IPS-NIHi11 (cell line): ENCODE data around the gene PRKACG.

Experiments
- DNase-seq: peaks from one replicate; pipeline ENCODE4 v3.0.0; 2012; ENCODE audit warnings: mixed read lengths, low spot score

Gene PRKACG

DNA sequence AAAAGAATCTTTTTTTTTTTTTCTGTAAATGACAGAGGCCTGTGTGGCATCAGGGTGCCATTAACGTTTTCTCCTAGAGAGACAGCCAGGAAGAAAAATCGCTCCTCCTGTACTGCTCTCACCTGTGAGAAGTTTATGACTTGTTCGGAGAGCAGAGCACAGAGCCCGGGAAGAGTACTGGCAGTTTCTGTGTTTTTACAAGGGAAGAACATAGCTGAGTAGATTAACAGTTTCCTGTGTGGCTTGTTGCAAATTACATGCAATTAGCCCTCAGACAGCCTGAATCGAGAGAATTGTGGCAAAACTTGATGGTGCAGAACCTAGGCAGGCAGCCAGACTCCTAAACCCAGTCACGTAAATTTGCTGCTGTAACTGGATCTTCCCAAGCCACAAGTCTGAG is 32.1 kb downstream of the PRKACG start:
- DNase-seq = peak; percentile 24

DNA sequence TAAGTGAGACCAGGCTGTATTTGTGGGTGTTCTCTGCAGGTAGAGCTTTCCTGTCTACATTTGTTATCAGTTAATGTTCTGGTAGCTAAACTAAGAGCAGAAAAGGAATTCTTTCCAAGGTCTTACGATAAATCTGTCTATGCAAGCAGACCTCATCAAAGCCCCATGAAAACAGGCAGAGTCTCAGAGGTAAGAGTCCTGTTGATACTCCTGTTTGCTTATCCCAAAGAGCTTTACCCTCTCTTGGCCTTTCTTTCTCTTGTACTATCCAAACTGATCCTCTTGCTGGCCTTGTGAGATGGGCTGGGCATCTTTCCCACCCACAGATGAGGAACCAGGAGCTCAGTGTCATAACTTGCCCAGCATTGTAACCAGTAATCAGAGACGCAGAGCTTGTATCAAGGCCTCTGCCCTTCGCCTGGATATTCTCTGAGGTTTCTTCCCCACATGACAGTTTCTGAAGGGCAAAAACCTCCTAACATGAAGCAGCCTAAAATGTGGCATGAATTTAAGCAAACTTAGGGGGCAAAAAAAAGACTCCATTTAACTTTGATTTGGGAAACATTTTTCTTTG is 33.5 kb downstream of the PRKACG start:
- DNase-seq = no peak

DNA sequence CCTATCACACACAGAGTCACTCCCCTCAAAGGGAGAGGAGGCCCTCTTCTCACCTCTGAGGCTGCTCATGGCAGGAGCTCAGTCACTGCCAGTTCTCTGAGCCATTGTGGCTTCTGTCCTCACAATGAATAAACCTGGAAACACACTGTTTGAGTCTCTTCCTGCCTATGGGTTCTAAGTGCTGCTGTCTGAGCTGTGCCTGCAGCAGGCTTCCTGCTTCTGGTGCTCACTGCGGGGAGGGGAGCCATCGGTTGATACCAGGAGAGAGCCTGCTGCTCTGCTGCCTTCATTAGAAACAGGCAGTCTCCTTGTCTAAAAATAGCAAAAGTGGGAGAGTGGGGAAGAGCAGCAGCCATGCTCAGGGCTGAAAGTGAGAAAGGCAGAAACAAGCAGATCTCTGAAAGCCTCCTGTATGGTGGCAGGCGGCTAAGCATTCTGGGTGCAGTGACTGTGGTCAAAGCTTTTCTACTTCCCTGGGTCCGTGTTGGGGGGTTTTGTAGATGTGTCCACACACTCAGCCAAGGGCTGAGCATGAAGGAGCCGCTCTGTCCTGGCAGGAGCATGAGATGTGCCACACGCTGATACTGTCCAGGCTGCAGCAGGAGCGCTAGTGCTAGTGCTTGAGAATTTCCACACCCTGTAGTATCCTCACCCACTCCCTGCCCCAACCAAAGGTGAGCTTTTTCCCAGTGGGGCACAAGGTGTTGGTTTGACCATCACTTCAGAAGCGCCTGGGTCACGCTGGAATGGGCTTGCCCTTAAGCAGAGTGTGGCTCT is 34.2 kb downstream of the PRKACG start:
- peak; percentile 21 for DNase-seq

DNA sequence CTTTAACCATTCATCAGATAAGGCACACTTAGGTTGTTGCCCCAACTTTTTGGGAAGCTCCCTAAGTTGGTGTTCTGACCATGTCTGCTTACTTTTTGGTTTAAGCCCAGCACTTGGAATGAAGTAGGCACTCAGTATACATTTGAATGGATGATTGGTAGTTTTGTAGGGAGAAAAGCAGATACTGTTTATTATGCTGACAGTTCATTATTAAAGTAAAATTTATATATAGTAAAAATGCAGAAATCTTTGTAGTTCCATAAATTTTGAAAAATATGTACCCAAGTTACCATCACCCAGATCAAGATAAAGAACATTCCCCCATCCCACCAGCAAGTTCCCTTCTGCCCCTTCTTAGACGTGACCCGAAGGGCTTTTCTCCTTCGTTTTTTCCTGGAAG is 35.4 kb downstream of the PRKACG start:
- no peak for DNase-seq

DNA sequence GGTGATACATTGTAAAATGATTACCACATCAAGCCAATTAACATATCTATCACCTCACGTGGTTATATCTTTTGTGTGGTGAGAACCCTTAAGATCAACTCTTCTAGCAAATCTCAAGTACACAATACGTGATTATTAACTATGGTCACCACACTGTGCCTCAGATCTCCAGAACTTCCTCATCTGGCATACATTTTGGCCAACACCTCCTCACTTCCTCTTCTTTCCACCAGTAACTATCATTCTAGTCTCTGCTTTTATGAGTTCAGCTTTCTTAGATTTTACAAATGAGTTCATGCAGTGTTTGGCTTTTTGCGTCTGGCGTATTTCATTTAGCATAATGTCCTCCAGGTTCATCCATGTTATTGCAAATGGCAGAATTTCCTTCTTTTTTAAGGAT is 35.8 kb downstream of the PRKACG start:
- no peak for DNase-seq

DNA sequence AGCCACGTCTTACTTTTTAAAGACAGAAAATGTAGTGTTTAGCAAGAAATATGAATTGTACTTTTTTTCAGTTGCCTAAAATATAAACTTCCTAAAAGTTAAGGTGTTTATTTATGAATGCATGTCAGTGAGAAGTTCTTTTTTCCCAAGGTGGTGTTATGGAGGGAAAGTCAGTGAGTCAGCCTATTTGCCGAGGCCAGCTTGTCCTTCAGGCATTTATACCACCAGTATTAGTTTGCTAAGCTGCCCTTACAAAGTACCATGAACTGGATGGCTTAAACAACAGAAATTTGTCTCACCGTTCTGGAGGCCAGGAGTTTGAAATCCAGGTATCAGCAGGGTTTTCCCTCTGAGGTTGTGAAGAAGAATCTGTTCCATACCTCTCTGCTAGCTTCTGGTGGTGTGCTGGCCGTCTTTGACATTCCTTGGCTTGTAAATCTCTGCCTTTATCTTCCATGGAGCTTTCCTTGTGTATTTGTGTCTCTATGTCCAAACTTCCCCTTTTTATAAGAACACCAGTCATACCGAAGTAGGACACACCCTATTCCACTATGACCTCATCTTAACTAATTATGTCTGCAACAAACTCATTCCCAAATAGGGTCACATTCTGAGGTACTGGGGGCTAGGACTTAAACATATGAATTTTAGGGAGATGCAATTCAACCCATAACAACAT is 38.4 kb downstream of the PRKACG start:
- no peak for DNase-seq

DNA sequence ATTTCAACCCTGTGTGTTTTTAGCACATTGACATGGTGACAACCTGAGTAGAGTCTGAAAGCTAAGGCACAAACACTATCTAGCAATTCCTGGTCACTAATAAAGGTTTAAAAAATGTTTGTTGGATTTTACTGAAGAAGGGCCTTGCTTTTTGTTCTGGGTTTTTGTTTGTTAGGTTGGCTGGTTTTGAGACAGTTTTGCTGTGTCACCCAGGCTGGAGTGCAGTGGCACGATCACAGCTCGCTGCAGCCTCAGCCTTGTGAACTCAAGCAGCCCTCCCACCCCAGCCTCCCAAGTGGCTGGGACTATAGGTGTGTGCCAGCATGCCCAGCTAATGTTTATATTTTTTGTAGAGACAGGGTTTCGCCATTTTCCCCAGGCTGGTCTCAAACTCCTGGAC is 39.0 kb downstream of the PRKACG start:
- no peak for DNase-seq

DNA sequence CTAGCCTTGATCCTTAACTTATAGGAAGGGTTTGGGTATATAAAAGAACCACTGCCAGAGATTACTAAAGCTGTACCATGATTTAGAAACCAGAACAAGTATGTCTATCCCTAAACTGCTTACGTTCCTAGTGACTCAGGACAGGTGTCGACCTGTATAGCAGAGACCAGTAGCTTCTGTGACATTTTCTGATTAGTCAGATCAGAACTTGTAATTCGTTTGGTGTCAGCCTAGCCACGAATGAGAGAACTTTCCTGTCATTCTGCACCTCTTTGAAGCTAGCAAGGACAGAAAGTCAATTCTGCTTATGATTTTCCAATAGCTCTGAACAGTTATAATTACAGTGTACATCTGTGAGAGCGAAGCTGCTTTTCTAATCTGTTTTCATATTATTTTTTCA is 39.5 kb downstream of the PRKACG start:
- DNase-seq = no peak

DNA sequence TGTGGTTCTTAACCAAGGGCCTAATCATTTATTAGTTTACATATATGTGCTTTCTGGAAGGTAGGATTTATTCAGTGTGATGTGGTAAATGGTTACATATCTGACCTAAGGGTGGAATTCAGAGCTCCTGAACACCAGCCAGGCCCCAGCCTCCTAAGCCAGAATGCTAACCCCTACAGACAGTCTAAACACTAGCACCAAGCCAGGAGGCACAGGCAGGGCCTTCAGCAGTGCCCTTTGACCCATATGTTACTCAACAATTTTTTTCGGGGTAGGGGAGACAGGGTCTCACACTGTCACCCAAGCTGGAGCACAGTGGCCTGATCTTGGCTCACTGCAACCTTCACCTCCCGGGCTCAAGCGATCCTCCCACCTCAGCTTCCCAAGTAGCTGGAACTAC is 40.3 kb downstream of the PRKACG start:
- DNase-seq = no peak

DNA sequence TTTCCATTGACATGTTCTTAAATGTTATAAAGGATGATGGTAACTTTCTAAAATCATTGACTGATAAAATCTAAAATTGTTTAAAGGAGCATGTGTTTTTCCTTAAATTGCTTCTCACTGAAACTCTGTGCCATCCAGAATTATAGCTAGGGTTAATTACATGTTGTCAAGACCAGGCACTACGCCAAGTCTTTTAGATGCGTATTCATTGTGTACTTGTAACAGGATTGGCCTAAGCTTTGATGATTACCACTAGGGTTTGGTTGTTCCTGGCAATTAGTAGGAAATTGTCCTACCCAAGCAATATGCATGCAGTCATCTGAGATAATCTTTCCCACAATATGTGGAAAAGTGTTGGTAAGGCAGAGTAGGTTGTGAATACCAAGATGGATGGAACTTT is 43.8 kb downstream of the PRKACG start:
- DNase-seq = no peak

DNA sequence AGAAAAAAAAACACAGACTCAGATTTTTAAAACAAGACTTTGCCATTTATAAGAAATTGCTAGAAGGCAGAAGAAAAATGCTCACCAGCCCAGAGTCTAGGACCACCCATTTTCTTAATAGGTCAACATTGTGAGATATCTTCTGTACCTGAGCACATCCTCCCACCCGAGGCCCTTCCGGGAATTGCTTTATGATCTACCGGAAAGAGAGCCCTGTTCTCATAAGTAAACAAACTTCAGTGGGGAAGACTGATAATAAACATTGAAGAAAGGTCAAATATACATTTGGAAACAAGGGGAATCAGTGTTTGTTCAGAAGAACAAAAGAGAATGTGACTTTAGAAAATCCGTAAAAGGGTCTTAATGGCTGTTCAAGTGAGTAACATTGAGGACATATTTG is 44.4 kb downstream of the PRKACG start:
- no peak for DNase-seq

DNA sequence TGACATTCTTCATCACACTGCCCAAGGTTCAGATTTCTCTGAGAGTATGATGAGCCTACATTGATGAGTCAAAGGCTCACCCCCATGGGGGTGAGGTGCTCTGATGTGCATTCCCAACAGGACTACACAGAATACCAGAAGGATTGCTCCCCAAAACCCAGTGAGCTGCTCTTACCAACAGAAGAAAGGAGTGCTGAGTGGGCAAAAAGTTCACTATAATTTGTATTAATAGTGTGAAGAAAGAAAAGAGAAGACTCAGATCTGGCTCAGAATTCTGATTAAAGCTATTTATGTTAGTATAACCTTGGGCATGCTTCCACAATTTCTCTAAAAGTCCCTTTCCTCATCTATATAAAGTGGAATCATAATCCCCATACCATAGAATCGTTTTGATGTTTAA is 46.1 kb downstream of the PRKACG start:
- DNase-seq = no peak

DNA sequence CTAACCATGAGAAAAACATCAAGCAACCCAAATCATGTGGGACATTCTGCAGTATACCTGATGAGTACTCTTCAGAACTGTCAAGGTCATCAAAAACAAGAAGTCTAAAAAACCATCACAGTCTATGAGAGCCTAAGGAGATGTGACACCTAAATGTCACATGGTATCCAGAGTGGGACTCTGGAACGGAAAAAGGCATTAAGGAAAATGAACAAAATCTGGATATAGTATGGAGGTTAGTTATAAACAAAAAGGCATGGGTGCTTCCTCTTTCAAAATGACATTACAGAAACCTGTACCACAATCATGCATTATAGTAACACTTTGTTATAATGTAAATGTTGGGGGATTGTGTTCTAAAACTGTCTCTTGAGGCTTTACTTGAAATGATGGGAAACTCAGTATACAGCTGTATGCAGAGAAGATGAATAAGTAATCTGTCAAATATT is 47.4 kb downstream of the PRKACG start:
- DNase-seq = no peak

DNA sequence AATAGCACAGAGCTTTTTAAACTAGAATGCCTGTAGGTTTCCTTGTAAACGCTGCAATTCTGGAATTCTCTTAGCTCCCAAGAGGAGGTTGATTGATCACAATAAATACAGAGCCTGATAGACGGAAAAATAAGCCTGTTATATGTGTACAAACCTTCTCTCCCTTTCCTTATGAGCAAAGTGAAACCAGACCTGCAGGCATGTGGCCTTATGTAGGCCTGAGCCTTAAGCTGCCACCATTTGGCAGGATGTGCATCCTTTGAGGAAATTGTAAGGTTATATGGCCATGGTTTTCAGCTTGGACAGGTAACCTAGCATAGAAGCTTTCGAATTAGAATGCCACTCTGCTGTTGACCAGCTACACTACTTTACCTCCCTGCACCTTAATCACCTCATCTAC is 49.1 kb downstream of the PRKACG start:
- DNase-seq = no peak

DNA sequence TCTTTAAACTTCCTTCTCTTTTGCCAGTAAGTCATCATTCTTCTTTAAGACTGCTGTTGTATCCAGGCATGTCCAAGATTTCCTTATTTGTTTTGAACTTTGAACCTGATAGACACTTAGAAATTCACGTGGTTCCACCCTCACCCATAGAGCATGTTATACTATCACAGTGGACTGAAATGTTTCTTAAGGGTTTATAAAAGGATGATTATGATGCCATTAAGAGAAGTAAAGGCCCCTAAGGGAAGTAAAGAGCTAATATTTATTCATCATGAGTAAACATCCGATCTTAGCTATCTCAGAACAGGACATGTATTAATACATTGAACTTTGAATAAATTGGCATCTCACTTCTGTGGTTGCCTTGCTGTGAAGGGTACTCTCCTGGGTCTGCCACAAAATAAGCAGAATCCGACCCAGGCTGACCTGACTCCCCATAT is 49.8 kb downstream of the PRKACG start:
- no peak for DNase-seq

DNA sequence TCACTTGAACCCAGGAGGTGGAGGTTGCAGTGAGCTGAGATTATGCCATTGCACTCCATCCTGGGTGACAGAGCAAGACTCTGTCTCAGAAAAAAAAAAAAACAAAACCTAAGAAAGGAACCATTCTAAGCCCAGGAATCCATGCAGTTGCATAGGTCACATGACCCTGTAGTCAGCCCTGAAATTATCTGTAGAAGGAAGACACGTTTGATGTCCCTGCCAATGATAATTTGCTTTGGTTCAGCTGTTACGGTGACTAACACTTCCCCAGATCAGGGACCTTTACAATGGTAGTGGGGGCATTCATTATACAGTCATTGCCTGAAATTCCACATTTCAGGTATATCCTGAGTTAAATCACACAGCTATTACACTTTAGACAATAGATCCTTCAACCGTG is 50.5 kb downstream of the PRKACG start:
- no peak for DNase-seq
